Cerebellar nuclear complex (tissue), 1 donor: ENCODE data around the gene NPEPL1.

Experiments
- DNase-seq, 2 experiments: peaks; one replicate each; lab custom pipeline; 2025; lab: John Stamatoyannopoulos, UW

Gene NPEPL1

DNA sequence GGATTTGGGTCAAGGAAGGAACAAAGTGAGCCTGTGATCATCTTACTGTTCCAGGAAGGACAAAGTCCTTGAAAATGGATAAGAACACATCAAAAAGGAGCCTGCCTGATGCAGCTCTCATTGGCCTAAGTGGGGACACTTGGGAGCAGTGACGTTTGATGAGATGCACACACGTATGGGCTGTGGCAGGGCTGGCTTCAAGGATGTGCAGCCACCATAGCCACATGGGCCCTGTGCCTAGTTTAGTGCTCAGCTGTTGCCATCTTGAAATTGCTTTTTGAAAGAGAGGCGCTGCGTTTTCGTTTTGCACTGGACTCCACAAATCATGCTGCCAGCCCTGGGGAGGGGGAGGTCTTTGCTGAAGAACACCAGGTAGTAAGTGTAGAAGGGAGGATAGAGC, 6.6 kb upstream of the NPEPL1 start:
- DNase-seq: no peak

- no peak for DNase-seq
Measured at GRCh38 chr20:58688414-58688813, 4.2 kb upstream of the NPEPL1 start.

DNA sequence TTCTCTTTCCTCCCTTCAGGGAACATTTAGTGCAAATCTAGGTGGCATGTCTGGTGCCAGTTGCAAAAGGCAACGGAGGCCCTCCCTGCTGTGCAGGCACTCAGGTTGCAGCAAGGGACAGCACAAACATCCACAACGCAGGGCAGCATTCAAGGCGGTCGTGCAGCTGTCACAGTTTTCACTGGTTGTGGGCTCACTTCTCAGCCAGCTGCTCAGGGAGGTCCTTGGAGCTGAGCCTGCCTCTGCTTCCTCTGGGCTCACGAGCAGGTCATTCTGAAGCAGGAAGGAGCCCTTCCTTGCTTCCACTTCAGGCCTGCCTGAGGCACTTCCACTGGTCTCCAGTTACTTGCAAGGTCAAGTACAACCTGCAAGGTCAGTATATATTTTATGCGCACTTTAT, 3.8 kb upstream of the NPEPL1 start:
- DNase-seq: no peak

GRCh38 chr20:58690396-58691135, 2.0 kb upstream of the NPEPL1 start:
- no peak for DNase-seq

GRCh38 chr20:58691773-58692578, 624 bp upstream of the NPEPL1 start:
- no peak for DNase-seq

DNA sequence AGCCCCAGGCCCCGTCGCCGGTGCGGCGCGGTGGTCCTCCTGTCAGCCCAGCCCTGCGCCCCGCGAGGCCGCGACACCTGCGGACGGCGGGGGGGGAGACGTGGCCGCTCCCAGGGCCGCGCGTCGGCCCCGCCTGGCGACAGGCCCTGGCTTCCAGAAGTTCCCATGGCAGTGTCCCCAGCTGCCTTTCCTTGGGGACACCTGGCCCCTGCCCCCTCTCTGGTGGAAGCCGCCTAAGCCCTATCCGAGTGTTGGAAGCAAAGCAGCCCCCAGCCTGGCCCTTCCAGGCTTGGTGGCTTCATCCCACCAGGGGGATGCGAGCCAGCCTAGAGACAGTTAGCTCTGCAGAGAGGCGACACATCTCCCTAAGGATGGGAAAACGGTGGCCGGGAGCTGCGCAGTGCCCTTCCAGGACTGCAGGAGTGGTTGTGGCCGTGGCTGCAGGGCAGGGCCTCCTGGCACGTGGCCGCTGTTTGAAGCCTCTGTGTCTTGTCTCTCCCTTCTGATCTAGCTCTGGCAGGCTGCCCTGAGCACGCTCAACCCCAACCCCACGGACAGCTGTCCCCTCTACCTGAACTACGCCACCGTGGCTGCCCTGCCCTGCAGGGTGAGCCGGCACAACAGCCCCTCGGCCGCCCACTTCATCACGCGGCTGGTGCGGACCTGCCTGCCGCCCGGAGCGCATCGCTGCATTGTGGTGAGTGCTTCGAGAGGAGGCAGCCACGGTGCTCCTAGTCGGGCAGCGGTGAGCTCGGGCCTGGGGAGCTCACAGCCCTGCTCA, 816 bp downstream of the NPEPL1 start:
- DNase-seq: no peak

GRCh38 chr20:58694241-58695083, 1.9 kb downstream of the NPEPL1 start:
- DNase-seq: no peak

DNA sequence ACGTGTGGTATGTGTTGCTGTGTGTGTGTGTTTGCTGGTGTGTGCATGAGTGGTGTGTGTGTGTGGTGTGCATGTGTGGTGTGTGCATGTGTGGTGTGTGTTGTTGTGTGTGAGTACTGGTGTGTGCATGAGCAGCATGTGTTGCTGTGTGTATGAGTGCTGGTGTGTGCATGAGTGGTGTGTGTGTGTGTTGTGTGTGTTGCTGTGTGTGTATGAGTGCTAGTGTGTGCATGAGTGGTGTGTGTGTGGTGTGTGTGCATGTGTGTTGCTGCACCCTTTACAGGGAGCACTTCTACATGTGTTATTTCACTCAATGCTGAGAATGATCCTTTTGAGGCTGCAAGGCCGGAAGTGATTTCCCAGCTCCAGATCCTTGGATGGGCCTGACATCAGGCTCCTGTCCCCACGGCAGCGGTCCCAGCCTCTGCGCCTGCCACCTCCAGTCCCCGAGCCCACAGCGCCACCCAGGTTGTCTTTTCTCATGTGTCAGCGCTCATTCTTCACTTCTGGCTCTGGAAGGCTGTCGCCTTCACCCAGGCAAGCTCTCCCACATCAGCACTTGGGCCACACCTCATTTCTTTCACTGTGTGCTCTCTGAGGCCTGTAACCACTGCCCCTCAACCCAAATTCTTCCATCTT, 2.6 kb downstream of the NPEPL1 start:
- no peak for DNase-seq

DNA sequence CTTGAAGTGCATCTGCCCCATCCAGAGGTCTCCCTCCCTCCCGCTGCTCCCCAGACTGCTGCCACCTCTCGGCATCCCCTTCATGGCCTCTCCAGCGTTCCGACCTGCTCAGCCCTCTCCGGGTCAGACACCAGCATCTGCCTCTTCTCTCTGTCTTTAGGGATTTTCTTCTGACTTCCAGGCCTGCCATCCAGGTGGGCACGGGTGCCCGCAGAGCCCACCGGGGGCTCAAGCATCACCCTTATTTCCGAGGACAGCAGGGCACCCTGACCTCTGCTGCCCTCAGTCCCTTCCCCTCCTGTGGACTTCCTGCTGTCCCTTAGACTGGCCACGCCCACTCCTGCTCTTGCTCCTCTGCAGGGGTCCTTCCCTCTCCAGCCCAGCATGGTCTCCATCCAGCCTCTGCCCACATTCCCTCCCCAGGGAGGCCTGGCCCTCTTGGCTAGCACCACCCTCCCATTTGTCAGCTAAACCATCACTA, 3.3 kb downstream of the NPEPL1 start:
- no peak for DNase-seq

- DNase-seq: no peak
Measured at GRCh38 chr20:58696411-58696961, 3.9 kb downstream of the NPEPL1 start.

- no peak for DNase-seq
Measured at GRCh38 chr20:58697201-58697866, 4.7 kb downstream of the NPEPL1 start.

DNA sequence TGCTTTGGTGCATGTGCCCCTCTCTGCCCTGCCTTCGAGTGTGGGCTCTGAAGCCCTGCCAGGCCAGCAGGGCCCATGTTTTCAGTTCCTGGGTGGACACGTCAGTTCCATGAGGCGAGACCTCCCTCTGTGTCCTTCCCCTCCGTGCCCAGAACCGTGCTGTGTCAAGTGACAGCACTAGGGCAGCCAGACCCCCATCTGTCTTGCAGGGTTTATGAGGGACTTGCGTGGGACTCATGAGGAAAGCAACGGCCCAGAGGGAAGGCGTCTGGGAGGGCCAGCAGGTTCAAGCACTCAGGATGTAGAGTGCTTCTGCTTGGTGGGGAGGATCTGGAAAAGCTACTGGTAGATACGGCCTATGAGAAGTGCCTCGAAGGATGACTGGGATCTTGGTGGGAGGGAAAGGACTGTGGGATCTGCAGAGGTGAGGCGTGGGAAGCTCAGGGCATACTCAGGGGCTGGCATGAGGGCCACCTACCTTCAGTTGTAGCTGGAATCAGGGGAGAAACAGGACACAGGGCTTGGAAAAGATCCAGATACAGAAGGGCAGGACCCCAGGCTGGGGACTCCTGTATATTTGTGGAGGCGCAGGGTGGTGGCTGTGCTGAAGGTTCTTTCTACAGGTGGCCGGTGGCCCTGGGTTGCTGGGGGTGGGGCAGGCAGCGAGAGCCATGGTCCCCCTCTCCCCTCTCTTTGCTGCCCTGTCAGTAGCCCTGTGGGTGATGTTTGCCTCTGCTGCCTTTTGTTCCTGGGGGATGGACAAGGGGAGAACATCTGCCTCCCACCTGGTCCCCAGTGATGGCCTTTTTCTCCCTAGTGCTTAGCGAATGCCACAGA, 5.5 kb downstream of the NPEPL1 start:
- no peak for DNase-seq

DNA sequence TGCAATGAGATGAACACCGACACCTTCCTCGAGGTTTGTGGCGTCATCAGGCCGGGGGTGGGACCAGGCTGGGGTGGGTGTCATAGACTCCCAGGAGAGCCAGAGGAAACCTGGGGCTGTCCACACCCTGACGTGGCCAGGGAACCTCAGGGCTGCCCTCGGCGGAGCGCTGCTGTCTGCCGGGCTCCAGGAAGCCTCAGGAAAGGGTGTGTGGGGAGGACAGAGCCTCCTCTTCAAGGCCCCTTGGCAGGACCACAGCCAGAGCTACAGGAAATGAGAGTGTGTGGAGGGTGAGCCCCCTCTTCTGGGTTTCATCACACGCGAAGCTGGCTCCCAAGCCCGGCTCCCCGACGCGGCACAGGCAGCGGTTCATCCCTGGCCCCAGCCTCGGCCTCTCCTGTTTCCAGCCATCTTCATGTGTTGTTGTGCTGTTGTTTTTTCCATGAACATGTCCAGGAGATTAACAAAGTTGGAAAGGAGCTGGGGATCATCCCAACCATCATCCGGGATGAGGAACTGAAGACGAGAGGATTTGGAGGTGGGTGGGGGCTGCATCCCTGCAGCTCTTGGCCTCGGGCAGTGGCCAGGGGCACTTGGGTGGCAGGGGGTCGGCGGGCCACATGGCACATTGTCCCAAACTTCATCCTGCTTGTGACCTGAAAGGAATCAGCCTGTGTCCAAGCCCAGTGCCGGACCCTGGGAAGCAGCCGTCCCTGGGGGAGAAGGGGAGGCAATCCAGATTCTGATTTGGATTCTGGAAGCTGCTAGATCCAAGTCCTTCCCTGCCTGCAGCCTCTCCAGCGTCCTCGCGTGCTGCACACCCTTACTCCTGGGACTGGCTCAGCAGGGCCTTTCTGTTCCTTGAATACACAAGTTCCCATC, 6.4 kb downstream of the NPEPL1 start:
- no peak for DNase-seq

- no peak for DNase-seq
Measured at GRCh38 chr20:58699623-58700107, 7.1 kb downstream of the NPEPL1 start.

DNA sequence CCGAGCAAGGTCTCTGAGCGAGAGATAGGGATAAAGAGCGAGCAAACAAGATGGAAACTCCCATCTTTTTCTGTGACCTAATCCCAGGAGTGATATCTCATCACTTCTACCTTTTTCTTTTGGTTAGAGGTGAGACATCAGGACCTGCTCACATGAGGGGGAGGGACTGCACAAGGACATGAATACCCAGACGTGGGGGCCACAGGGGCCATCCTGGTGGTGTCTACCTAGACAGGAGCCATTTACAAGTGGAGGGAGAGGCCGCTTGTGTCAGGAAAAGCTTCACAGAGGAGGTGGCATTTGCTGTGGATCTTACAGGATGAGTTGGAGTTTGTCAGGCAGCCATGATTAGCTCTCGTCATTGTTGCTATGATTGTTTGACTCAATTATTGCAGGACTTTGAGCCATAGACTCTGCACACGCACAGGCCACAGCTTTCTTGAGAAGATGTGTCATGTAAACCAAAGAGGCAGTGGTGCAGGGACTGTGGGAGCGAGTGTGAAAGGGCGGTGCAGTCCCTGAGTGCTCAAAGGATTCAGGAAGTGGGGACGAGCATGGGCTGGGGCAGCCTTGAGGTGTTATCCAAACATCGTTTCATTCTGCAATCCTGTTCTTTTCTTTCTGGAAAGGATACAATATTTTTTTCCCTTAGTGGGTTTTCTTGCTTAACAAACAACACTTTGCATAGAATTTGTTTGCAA, 7.7 kb downstream of the NPEPL1 start:
- no peak for DNase-seq

DNA sequence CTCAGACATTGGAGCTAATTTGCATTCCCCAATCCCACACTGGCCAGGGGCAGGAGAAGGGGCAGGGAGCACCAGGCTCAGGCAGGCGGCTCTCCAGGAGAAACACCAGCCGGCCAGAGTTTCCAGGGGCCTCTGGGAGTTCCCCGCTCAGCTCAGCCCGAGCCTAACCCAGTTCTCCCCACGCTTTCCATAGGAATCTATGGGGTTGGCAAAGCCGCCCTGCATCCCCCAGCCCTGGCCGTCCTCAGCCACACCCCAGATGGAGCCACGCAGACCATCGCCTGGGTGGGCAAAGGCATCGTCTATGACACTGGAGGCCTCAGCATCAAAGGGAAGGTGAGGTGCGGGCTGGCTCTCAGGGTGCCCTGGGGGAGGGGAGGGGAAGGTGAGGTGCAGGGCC, 8.2 kb downstream of the NPEPL1 start:
- no peak for DNase-seq

- no peak for DNase-seq
Measured at GRCh38 chr20:58701431-58702160, 9.0 kb downstream of the NPEPL1 start.
